Mesenteric fat pad (tissue), 1 donor: ENCODE measurements around the gene TMEM89. TPM values are rescaled to one million over a fixed set of nuclear protein-coding genes. Genes with fewer than 3 reads are reported as not detected.

Experiments used
- DNase-seq: peaks from one replicate; pipeline ENCODE4 v3.0.0-alpha.2; 2020; ENCODE audit warnings: low spot score
- microRNA-seq: library from miRNA; unstranded; fragments of <30 nt; microRNA quantifications from one replicate; pipeline ENCODE4 v1.2.0, GENCODE V29; 2020; ENCODE audit warnings: borderline number of aligned reads
- total RNA-seq: library from RNA; stranded (reverse); fragmentation: NEBNext Ultra II Directional; extraction: Animal tissue kit (Norgen Biotek cat#: 25700); gene quantifications from one replicate; pipeline ENCODE4 v1.2.1, GENCODE V29; 2021
- donor health status: DM: yes; HTN: yes; CAD: no.

TMEM89 gene
- total RNA-seq, 1 donor from 2014 or later = not detected

DNA sequence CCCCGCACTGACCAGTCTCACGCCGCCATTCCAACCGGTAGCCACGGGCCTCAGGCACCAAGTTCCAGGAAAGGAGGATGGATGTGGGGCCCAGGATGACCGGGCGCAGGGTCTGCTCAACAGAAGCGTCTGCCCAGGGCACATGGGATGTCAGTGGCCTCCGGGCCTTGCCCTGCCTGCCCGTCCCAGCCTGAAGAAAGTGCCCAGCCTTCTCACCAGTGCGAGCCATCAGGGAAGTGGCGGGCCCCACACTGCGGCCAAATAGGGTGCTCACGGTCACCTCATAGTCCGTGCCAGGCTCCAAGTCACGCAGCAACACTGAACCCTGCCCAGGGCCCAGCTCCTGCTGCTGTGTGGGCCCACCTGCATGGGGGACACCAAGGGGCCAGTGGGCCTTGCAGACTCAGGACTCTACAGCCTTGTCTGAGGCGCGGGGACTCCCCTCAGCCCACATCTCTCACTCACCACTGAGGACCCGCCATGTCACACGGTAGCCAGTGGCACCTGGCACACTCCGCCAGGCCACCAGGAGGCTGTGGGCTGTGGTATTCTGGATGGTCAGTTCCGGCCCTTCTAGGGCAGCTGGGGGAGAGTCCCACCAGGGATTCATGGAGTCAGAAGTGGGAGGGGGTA, 29.6 kb downstream of the TMEM89 start:
- DNase-seq = no peak

DNA sequence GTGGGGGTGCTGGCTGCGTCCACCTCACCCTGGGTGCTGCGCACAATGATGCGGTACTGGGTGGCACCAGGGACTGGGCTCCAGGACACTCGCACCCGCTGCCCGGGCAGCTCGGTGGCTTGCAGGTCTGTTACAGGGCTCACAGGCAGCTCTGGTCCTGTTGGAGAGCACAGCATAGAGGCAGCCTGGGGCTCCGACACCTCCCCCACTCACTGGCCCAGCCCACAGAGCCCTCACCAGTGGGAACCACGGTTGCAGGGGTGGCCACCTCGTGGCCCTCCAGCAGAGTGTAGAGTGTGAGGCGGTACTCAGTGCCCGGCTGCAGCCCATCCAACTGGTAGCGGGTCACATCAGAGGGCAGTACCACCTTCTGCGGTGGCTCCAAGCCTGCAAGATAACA, 30.1 kb downstream of the TMEM89 start:
- DNase-seq = no peak

DNA sequence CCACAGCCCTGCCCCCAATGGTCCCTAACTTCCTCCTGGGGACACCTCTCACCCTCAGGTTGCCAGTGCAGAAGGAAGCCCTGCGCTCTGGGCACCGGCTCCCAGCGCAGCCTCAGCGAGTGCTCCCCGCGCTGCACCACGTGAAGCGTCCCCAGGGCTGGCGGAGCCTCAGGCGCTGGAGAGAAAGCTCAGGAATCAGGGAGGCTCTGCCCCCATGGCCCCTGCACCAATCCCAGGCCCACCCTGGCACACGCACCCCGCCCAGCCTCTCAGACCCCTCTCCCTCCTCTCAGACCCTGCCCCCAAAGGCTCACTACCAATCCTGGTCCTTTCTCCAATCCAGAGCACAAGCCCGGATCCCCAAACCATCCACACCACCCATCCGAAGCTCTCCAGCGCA, 33.3 kb downstream of the TMEM89 start:
- DNase-seq = no peak

DNA sequence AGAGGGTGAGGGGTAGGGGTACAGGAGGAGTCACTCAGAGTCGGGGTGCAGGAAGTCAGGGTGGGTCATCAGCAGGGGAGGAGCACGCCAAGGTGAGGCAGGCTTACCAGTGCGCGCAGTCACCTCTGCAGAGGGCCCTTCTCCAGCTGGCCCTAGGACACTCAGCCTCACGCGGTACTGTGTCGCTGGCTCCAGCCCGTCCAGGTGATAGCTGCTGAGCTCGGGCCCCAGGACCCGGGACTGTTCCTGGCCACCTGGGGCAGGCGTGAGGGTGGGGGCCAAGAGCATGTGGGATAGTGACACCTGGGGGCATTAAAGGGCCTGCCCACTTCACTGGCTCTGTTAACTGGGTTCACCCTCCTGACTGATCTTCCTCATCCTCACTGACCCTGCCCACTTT, 33.9 kb downstream of the TMEM89 start:
- DNase-seq = no peak

DNA sequence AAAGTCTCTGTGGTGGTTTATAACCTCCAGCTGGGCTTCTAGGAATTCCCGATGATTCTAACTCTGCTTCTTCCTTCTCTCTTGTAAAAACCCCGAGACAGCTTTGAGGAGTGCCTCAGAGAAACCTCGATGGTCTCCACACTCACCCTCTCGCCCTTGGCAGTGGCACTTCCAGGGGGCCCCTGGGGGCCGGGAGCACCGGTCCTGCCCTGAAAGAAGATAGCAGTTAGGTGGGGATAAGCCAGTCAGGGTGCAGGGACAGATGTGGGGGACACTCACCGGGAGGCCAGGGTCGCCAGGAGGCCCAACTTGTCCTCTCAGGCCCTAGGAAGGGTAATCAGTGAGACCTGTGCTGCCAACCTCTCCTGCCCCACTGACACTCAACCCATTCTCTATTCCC, 36.2 kb downstream of the TMEM89 start:
- DNase-seq = no peak

DNA sequence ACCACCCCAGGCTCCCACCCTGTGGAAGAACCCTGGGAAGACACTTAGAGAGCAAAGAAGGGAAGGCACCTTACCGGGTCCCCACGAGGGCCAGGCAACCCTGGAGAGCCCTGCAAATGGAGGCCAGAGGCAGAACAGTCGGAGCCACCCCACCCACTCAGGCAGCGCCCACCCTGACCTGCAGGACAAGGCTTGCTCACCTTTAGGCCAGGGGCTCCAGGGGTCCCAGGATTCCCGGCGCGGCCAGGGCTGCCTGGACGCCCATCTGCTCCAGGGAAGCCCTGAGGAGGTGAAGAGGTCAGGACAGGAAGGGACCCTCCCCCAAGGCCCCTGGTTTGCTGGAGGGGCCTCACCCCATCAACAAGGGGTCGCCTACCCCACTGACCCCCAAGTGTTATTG, 36.7 kb downstream of the TMEM89 start:
- DNase-seq = no peak

DNA sequence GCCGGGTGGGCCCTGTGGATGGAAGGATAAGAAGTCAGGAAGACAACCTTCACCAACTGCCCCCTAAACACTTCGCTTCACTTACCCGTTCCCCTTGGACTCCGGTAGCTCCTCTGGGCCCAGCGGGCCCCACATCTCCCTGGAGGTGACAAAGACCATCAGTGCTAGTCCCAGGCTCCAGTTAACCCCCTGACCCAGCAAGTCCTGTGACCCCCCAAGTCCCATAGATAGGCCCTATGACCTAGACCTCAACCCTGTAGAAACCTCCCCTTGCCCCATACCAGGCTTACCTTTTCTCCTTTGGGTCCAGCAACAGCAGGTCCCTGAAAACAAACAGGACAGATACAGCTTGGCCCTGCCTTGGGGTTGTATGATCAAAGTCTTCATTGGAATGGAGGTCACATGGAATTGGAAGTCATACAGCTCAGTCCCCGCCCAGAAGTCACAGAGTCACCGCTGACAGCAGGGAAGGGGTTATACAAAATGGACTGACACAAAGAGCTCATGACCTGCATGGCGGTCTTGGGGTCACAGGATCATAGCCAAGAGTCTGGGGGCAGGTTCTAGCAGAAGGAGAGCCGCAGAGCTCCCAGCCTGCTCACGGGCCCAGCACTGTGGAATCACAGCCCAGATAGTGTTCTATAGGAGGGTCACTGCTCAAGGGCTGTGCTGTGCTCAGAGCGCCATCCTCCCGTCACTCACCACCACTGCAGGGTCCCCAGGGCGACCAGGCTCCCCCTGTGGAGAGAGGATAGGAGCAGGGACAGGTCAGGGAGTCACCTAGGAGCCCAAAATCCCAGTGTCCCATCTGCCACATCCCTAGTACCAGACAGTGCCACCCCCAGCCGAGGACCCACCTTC, 39.7 kb downstream of the TMEM89 start:
- DNase-seq = no peak

DNA sequence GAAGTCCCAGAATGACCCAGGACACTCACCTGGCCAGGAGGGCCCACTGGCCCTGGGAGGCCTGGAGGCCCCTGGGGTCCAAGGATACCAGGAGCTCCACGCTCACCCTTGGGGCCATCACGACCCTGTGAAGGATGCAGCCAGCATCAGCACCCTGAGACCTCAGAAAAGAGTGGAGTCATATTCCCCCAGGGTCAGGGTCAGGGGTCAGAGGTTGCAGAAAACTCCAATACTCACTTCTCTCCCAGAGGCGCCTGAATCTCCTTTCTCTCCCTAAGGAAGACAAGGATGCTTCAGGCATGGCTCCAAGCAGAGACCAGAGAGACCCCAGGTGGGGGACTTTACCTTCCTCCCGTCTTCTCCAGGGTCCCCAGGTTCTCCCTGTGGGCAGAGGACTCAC, 44.9 kb downstream of the TMEM89 start:
- no peak for DNase-seq

DNA sequence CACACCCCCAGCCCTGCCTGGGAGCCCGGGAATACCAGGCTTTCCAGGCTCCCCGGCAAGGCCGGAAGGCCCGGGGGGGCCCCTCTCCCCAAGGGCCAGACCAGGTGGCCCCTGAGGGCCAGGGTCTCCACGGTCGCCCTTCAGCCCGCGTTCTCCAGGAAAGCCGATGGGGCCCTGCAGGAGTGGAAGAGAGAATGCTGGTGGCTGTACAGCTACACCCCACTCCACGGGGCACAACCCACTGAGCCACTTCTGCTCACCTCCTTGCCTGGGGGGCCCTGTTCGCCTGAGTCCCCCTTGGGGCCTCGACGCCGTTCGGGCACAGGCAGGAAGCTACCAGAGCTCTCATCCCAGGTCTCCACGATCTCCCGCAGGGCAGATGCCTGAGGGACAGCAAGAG, 46.2 kb downstream of the TMEM89 start:
- no peak for DNase-seq

DNA sequence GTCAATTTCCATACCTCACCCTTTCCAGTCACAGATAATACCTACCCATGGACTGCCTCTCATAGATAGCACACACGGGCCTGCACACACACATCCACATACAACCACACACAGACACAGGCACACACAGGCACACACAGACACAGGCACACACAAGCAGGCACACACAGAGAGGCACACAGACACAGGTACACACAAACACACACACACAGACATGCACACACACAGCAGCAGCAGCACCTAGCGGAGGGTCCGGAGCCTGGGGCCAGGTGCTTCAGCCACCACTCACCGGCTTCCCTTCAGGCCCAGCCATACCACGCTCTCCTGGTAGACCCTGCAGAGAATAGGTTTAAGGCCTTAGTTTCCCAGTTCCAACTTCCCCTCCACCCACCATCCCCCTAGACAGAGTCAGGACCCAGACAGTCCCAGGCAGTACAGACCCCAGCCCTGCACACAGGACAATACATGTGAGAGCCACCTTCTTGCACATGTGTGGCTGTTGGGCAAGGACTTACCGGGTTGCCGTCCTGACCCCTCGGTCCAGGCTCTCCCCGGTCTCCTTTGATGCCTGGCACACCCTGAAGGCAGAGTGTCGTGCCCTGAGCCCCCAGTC, 47.5 kb downstream of the TMEM89 start:
- DNase-seq = no peak

DNA sequence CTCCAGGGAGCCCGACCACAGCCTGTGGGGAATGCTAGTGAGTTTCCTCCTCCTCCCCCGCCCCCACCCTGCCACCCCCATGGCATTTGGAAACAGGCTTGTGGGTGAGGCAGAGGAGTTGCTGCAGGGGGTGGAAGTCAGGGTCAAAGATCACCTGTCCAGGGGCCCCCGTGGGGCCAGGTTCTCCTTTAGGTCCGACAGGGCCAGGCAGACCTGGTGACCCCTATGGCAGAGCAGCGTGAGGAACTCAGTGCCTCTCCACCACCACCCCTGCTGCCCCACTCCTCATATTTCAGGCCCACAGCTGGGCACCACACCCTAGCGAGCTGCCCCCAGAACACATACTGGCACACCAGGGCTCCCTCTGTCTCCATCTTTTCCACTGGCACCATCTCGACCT, 49.1 kb downstream of the TMEM89 start:
- DNase-seq = no peak

DNA sequence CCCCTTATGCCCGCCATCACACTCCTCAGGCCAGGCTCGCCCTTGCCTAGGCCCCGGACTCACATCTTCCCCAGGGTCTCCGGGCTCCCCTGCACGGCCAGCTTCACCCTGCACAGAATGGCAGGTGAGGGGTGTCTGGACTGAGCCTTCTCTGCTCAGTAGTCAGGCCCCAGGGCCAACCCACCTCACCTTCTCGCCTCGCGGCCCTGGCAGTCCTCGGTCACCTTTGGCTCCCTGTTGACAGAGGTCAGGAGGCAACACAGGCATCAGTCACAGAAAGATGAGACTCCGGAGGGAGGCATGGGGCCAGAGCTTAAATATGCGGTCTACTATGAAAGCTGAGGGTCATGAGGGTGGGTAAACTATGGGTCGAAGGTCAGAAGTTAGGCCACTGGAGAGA, 49.6 kb downstream of the TMEM89 start:
- no peak for DNase-seq

Small RNA genes lying within 50 kb of the gene (microRNA-seq; reads per million reads assigned to microRNA genes)
- gene MIR4793 (not detected), gene MIR711 (not detected)

Other genes with a start within 250 kb of the TMEM89 start
- not detected for gene FBXW12, start 249.6 kb downstream of the TMEM89 start, total RNA-seq
- 40.0 TPM for gene PLXNB1, start 191.7 kb downstream of the TMEM89 start, total RNA-seq
- 11.6 TPM for gene CCDC51, start 181.7 kb downstream of the TMEM89 start, total RNA-seq
- 144 TPM for gene TMA7, start 181.5 kb downstream of the TMEM89 start, total RNA-seq
- 7.2 TPM for gene ATRIP, start 175.0 kb downstream of the TMEM89 start, total RNA-seq
- 170 TPM for gene SHISA5, start 117.6 kb downstream of the TMEM89 start, total RNA-seq
- gene PFKFB4, start 65.0 kb downstream of the TMEM89 start, total RNA-seq = 4.6 TPM
- gene UCN2, start 58.0 kb downstream of the TMEM89 start, total RNA-seq = not detected
- gene COL7A1, start 26.4 kb downstream of the TMEM89 start, total RNA-seq = 0.84 TPM
- gene UQCRC1, start 12.1 kb downstream of the TMEM89 start, total RNA-seq = 148 TPM
- 11.5 TPM for gene SLC26A6, start 13.7 kb upstream of the TMEM89 start, total RNA-seq
- 0.64 TPM for gene CELSR3, start 41.1 kb upstream of the TMEM89 start, total RNA-seq
- 19.9 TPM for gene NCKIPSD, start 64.1 kb upstream of the TMEM89 start, total RNA-seq
- gene IP6K2, start 95.5 kb upstream of the TMEM89 start, total RNA-seq = 40.4 TPM
- 72.1 TPM for gene PRKAR2A, start 226.1 kb upstream of the TMEM89 start, total RNA-seq